Osteoblast (primary cell): Measurements from ENCODE around the gene RRAS2. TPM values are rescaled to one million over a fixed set of nuclear protein-coding genes. Genes with fewer than 3 reads are reported as not detected.

Experiments
- DNase-seq: peaks from one replicate; pipeline ENCODE4 v3.0.0; 2011; ENCODE audit warnings: low spot score, mixed read lengths; ENCODE audit not compliant: insufficient read length; ENCODE audit errors: missing footprints
- H2AFZ ChIP-seq: 2 replicates; pipeline ENCODE4 v1.6.0; 2011; ENCODE audit warnings: mild to moderate bottlenecking, low read length
- H3K27ac ChIP-seq: 2 replicates; pipeline ENCODE4 v1.5.1; 2011; ENCODE audit warnings: mild to moderate bottlenecking, low read depth, low read length, moderate library complexity
- H3K27me3 ChIP-seq: 2 replicates; pipeline ENCODE4 v1.6.0; 2012; ENCODE audit warnings: mild to moderate bottlenecking, control low read depth, inconsistent platforms, low read length, moderate library complexity; ENCODE audit not compliant: insufficient read depth
- H3K36me3 ChIP-seq: 2 replicates; pipeline ENCODE4 v1.5.1; 2011; ENCODE audit warnings: mild to moderate bottlenecking, low read length, control low read depth, moderate library complexity; ENCODE audit not compliant: insufficient read depth
- H3K4me1 ChIP-seq: 2 replicates; pipeline ENCODE4 v1.5.1; 2011; ENCODE audit warnings: mild to moderate bottlenecking, low read length, control low read depth, moderate library complexity; ENCODE audit not compliant: insufficient read depth
- H3K4me2 ChIP-seq: 2 replicates; pipeline ENCODE4 v1.6.0; 2011; ENCODE audit warnings: mild to moderate bottlenecking, low read length; ENCODE audit not compliant: insufficient read depth
- H3K4me3 ChIP-seq: fragments of 200-600 bp; sonication (generic); 3 replicates; pipeline ENCODE4 v1.5.1; 2012; ENCODE audit warnings: mild to moderate bottlenecking, low read length, inconsistent platforms; ENCODE audit not compliant: insufficient read depth
- H3K79me2 ChIP-seq: 2 replicates; pipeline ENCODE4 v1.6.0; 2012; ENCODE audit warnings: mild to moderate bottlenecking, low read length, control low read depth, inconsistent platforms; ENCODE audit not compliant: insufficient read depth
- H3K9me3 ChIP-seq: 2 replicates; pipeline ENCODE4 v1.5.1; 2011; ENCODE audit warnings: low read depth, low read length, control low read depth
- H4K20me1 ChIP-seq: 2 replicates; pipeline ENCODE4 v1.6.0; 2012; ENCODE audit warnings: mild to moderate bottlenecking, low read length, control low read depth; ENCODE audit not compliant: insufficient read depth
- total RNA-seq: library from RNA; depleted of rRNA; stranded (reverse); fragments of >200 nt; gene quantifications from 2 replicates; pipeline ENCODE4 v1.2.3, GENCODE V29; 2012
- TF ChIP-seq, protein P1 (sequence below): IDR thresholded peaks from 2 replicates; pipeline ENCODE4 v1.5.1; 2011; ENCODE audit warnings: mild to moderate bottlenecking, low read depth, low read length, moderate library complexity; ENCODE audit errors: extremely low read depth

RRAS2 gene
- total RNA-seq, 1 donor, result 101 TPM

DNA sequence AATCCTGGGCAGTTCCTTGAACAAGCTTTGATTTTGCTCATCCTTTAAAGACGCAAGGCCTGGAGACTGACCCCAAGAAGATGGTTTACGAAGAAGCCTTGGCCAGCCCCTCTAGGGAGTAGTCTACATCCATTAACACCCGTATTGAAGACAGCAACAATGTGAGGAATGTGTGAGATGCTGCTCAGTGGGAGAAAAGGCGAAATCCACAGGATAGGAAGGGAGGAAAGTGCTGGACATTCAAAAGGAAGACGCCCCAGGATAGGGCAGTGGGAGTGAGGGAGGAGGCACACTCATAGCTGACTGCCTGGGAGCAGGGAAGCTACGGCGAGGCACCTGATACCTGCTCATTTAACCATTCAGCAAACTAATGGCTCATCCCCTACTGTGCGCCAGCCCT is 114.1 kb downstream of the RRAS2 start:
- Histone ChIP-seq H3K27ac (no peak overlapping the region), H3K79me2 (no peaks in the 10 kb centered on the region), H3K4me2 (no peak overlapping the region), H3K4me3 (no peak overlapping the region), H4K20me1 (no peaks in the 10 kb centered on the region), H3K4me1 (no peaks in the 10 kb centered on the region), H3K36me3 (no peaks in the 10 kb centered on the region), H3K27me3 (peaks cover 18% of the 10 kb centered on the region), H2AFZ (no peak overlapping the region), H3K9me3 (no peaks in the 10 kb centered on the region)
- peak; percentile 39 for DNase-seq
- TF ChIP-seq, protein P1, sequence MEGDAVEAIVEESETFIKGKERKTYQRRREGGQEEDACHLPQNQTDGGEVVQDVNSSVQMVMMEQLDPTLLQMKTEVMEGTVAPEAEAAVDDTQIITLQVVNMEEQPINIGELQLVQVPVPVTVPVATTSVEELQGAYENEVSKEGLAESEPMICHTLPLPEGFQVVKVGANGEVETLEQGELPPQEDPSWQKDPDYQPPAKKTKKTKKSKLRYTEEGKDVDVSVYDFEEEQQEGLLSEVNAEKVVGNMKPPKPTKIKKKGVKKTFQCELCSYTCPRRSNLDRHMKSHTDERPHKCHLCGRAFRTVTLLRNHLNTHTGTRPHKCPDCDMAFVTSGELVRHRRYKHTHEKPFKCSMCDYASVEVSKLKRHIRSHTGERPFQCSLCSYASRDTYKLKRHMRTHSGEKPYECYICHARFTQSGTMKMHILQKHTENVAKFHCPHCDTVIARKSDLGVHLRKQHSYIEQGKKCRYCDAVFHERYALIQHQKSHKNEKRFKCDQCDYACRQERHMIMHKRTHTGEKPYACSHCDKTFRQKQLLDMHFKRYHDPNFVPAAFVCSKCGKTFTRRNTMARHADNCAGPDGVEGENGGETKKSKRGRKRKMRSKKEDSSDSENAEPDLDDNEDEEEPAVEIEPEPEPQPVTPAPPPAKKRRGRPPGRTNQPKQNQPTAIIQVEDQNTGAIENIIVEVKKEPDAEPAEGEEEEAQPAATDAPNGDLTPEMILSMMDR, result no peak

DNA sequence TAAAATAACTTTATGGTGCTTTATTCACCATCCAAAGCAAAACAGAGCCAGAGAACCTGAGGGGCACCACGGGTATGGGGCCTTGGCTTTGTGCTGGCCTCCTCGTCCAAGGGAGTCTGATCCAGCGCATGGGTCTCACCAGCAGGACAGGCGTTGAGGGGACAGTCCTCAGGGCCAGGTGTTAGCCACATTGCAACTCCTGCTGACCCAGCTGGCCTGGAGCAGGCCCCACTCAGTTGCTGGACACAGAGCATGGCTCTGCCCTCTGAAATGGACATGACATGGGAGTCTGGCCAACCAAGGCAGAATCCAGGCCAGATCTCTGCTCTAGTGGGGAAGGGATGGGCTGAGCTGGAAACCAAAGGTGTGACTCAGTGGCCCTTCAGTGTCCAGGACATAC is 116.2 kb downstream of the RRAS2 start:
- Histone ChIP-seq H4K20me1 (no peaks in the 10 kb centered on the region), H3K27ac (no peak overlapping the region), H3K36me3 (no peaks in the 10 kb centered on the region), H3K4me1 (no peaks in the 10 kb centered on the region), H3K9me3 (no peaks in the 10 kb centered on the region), H3K4me2 (no peak overlapping the region), H3K79me2 (no peaks in the 10 kb centered on the region), H2AFZ (no peak overlapping the region), H3K4me3 (no peak overlapping the region), H3K27me3 (peaks cover 13% of the 10 kb centered on the region)
- TF ChIP-seq, protein P1, result no peak
- DNase-seq, result no peak

DNA sequence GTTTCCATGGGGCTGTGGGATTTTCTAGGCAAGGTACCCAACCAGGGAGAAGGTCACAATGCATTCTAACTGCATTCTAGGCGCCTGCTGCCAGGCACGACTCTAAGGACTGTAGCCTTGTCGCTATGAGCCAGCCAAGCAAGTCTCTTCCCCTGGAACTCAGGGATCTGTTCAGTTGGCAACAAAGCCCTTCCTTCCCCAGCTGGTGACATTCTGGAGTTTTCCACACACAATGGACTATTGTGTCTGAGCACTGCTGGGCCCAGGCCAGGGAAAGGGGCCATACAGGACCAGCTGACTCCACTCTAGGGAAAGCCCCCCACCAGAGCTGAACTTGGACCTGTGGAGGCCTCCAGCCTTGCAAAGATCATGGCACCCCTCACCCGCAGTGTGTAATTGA is 116.8 kb downstream of the RRAS2 start:
- Histone ChIP-seq H3K27ac (no peak overlapping the region), H3K4me1 (no peaks in the 10 kb centered on the region), H2AFZ (no peak overlapping the region), H4K20me1 (no peaks in the 10 kb centered on the region), H3K79me2 (no peaks in the 10 kb centered on the region), H3K4me2 (no peak overlapping the region), H3K4me3 (no peak overlapping the region), H3K9me3 (no peaks in the 10 kb centered on the region), H3K27me3 (peaks cover 12% of the 10 kb centered on the region), H3K36me3 (no peaks in the 10 kb centered on the region)
- TF ChIP-seq, protein P1, result no peak
- DNase-seq, result no peak

DNA sequence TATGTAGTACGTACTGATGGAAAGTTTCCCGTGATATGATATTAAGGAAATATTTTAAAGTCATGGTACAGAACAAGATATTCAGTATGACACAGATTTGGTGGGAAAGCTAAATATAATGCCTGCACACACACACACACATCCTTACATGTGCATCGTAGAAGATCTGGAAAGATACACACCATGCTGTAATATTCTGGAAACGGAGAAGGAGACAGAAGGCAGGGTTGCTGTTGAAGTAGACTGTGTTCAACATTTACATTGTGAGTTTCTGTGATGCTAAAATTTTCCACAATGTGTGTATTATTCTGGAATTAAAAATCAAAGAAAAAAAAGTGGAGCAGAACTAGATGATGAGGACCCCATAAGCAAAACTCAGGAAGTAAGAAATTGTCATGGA is 118.0 kb downstream of the RRAS2 start:
- no peak overlapping the region for H2AFZ ChIP-seq

More for the DNA sequence above, 118.0 kb downstream of the RRAS2 start:
- Histone ChIP-seq H3K27me3 (peaks cover 6% of the 10 kb centered on the region), H3K27ac (no peak overlapping the region), H4K20me1 (no peaks in the 10 kb centered on the region), H3K36me3 (no peaks in the 10 kb centered on the region), H3K79me2 (no peaks in the 10 kb centered on the region), H3K9me3 (no peaks in the 10 kb centered on the region), H3K4me1 (no peaks in the 10 kb centered on the region), H3K4me3 (no peak overlapping the region), H3K4me2 (no peak overlapping the region)
- TF ChIP-seq, protein P1, result no peak
- no peak for DNase-seq
